K562 (cell line): ENCODE measurements around the gene LIF. TPM values are rescaled to one million over a fixed set of nuclear protein-coding genes. Genes with fewer than 3 reads are reported as not detected.

Experiments
- ASH1L ChIP-seq: fragments of 450-650 bp; IDR thresholded peaks from 2 replicates; pipeline ENCODE4 v1.6.1; 2018; ENCODE audit warnings: borderline replicate concordance, mild to moderate bottlenecking, low read depth; ENCODE audit not compliant: partially characterized antibody
- ATF6 ChIP-seq: sonication (generic); formaldehyde crosslinking; IDR thresholded peaks from 2 replicates; pipeline ENCODE4 v1.4.0; 2020; ENCODE audit warnings: mild to moderate bottlenecking, missing genetic modification reagents
- RHOXF2B ChIP-seq: fragments of 250-450 bp; sonication (Bioruptor Pico); conservative IDR thresholded peaks from 2 replicates; pipeline ENCODE4 v1.5.1; 2021
- TEAD1 ChIP-seq, 2 experiments: fragments of 450-650 bp in 1 of 2; sonication (generic) in 1 of 2; formaldehyde crosslinking; IDR thresholded peaks; 2 replicates each; pipeline versions ENCODE4 v1.4.0 to v1.8.0; 2020 to 2022; ENCODE audit warnings: mild to moderate bottlenecking in 2 of 2, missing genetic modification reagents in 1 of 2
- polyA plus RNA-seq, 8 experiments: library from polyadenylated mRNA; depleted of rRNA in 4 of 8; stranded (reverse) in 5 of 8; unstranded in 3 of 8; fragments of >200 nt; fragmentation: Nextera tagmentation in 2 of 8; fragmentation: Illumina TruSeq in 1 of 8; extraction: Ambion mirVana in 2 of 8; extraction: Trizol in 1 of 8; gene quantifications; 2 replicates each; pipeline versions ENCODE4 v1.2.1 to v1.2.3, GENCODE V29; 2011 to 2014; ENCODE audit warnings: inconsistent platforms in 1 of 8, missing spikeins in 1 of 8
- total RNA-seq, 7 experiments: library from RNA; depleted of rRNA in 6 of 7; stranded (reverse); fragments of >200 nt in 6 of 7; fragmentation: Illumina TruSeq in 2 of 7; extraction: Trizol in 2 of 7; gene quantifications; 2 replicates each; pipeline versions ENCODE4 v1.2.1 to v1.2.3, GENCODE V29; 2011 to 2021; ENCODE audit warnings: low replicate concordance in 1 of 7
- TF ChIP-seq, protein P1 (sequence below): fragments of 250-450 bp; sonication (Bioruptor Pico); IDR thresholded peaks from 2 replicates; pipeline ENCODE4 v1.5.0; 2021
- TF ChIP-seq, protein P2 (sequence below): IDR thresholded peaks from 3 replicates; pipeline ENCODE4 v1.6.1; 2011; ENCODE audit warnings: borderline replicate concordance, mild to moderate bottlenecking; ENCODE audit not compliant: insufficient read length, insufficient read depth

LIF gene
- total and polyA plus RNA-seq, 9 of the 15 experiments (the other 6 are each of a cell fraction or from before 2014, with no cell fraction given): 0.05 to 0.39 (median 0.18) TPM; not detected in 3

- TF ChIP-seq TEAD1 (CRISPR knock-in tag; IDR thresholded peaks at IDR 0.05) (no peak), RHOXF2B (no peak), ATF6 (CRISPR knock-in tag) (no peak), ASH1L (no peak)
- TF ChIP-seq, protein P1, sequence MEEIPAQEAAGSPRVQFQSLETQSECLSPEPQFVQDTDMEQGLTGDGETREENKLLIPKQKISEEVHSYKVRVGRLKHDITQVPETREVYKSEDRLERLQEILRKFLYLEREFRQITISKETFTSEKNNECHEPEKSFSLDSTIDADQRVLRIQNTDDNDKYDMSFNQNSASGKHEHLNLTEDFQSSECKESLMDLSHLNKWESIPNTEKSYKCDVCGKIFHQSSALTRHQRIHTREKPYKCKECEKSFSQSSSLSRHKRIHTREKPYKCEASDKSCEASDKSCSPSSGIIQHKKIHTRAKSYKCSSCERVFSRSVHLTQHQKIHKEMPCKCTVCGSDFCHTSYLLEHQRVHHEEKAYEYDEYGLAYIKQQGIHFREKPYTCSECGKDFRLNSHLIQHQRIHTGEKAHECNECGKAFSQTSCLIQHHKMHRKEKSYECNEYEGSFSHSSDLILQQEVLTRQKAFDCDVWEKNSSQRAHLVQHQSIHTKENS (CRISPR knock-in tag): no peak
- TF ChIP-seq, protein P2, sequence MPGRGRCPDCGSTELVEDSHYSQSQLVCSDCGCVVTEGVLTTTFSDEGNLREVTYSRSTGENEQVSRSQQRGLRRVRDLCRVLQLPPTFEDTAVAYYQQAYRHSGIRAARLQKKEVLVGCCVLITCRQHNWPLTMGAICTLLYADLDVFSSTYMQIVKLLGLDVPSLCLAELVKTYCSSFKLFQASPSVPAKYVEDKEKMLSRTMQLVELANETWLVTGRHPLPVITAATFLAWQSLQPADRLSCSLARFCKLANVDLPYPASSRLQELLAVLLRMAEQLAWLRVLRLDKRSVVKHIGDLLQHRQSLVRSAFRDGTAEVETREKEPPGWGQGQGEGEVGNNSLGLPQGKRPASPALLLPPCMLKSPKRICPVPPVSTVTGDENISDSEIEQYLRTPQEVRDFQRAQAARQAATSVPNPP: no peak
These were observed 28.6 kb downstream of the LIF start (continued) for GRCh38 chr22:30217698-30218560.
